Panc1 (cell line): ENCODE measurements around the gene ZFHX2. TPM values are rescaled to one million over a fixed set of nuclear protein-coding genes. Genes with fewer than 3 reads are reported as not detected.
A peak's percentile ranks its signal among the peaks of the same experiment; 100 is the strongest.

Experiments used
- ATAC-seq: fragments of 200-7000 bp; cut with Tn5 transposase; 2 replicates; pipeline ENCODE4 v1.9.1; 2020; ENCODE audit warnings: mild to moderate bottlenecking, moderate library complexity
- BruUV-seq: library from RNA; stranded (reverse); fragments of 400-500 nt; replicated peaks from 2 replicates; lab custom pipeline; 2021; lab: Mats Ljungman, UMichigan
- CTCF ChIA-PET: fragments of 300-600 bp; sonication (Branson Sonifier 250); formaldehyde crosslinking; loops from one replicate; lab custom pipeline; 2022; ENCODE audit warnings: antibody characterized with exemption; lab: Charles Lee
- POLR2A ChIA-PET: fragments of 300-600 bp; sonication (Branson Sonifier 250); formaldehyde crosslinking; loops from one replicate; lab custom pipeline; 2022; ENCODE audit warnings: antibody characterized with exemption; lab: Charles Lee
- DNase-seq: peaks from one replicate; pipeline ENCODE4 v3.0.0-alpha.2; 2010; ENCODE audit warnings: low read depth, low spot score
- H3K27ac ChIP-seq: 2 replicates; pipeline ENCODE4 v1.5.1; 2011; ENCODE audit warnings: mild to moderate bottlenecking, low read length, inconsistent platforms
- H3K27me3 ChIP-seq: fragments of 200-500 bp; sonication (Bioruptor generic); 2 replicates; pipeline ENCODE4 v1.6.0; 2014; ENCODE audit warnings: low read length, inconsistent platforms; ENCODE audit not compliant: control insufficient read depth, insufficient read depth
- H3K36me3 ChIP-seq: fragments of 200-500 bp; sonication (Bioruptor generic); 2 replicates; pipeline ENCODE4 v1.5.1; 2014; ENCODE audit warnings: inconsistent platforms, mild to moderate bottlenecking, low read length, moderate library complexity; ENCODE audit not compliant: control insufficient read depth, insufficient read depth
- H3K4me1 ChIP-seq: 2 replicates; pipeline ENCODE4 v1.5.1; 2011; ENCODE audit warnings: inconsistent platforms, mild to moderate bottlenecking, low read length, moderate library complexity; ENCODE audit not compliant: control insufficient read depth, insufficient read depth
- H3K4me3 ChIP-seq, 2 experiments: 2 replicates each; pipeline ENCODE4 v1.5.1; 2011 to 2012; ENCODE audit warnings: low read depth in 2 of 2, low read length in 2 of 2, mild to moderate bottlenecking in 2 of 2, inconsistent platforms in 1 of 2, moderate library complexity in 1 of 2
- H3K9me3 ChIP-seq: fragments of 200-500 bp; sonication (Bioruptor generic); 2 replicates; pipeline ENCODE4 v1.5.1; 2014; ENCODE audit warnings: low read depth, mild to moderate bottlenecking, inconsistent platforms, low read length, moderate library complexity; ENCODE audit not compliant: control insufficient read depth, insufficient read depth
- POLR2AphosphoS5 ChIP-seq: IDR thresholded peaks from 2 replicates; pipeline ENCODE4 v1.6.1; 2012; ENCODE audit warnings: mild to moderate bottlenecking, low read depth, low read length, moderate library complexity
- REST ChIP-seq, 2 experiments: IDR thresholded peaks; 2 replicates each; pipeline ENCODE4 v1.6.1; 2011 to 2012; ENCODE audit warnings: low read depth in 2 of 2, control low read depth in 1 of 2, low read length in 1 of 2, mild to moderate bottlenecking in 1 of 2, moderate library complexity in 1 of 2; ENCODE audit not compliant: insufficient read depth in 1 of 2
- SIN3A ChIP-seq: IDR thresholded peaks from 2 replicates; pipeline ENCODE4 v1.6.1; 2012; ENCODE audit warnings: low read depth, mild to moderate bottlenecking, low read length, moderate library complexity, borderline replicate concordance; ENCODE audit not compliant: insufficient read depth
- TCF7L2 ChIP-seq: IDR thresholded peaks from 2 replicates; pipeline ENCODE4 v1.6.1; 2011; ENCODE audit warnings: mild to moderate bottlenecking, low read depth, low read length, inconsistent platforms
- in situ Hi-C: cut with HindIII; loops from 2 replicates; pipeline ENCODE4 v1.10.0; 2016; ENCODE audit warnings: low sequenced_read_pairs, low pct_unique_long_range_greater_than_20kb
- intact Hi-C: fragments of 100-400 bp; cut with micrococcal nuclease; formaldehyde crosslinking; loops from one replicate; pipeline ENCODE4 v1.10.0; 2022; ENCODE audit not compliant: unreplicated experiment
- total RNA-seq: library from RNA; stranded (reverse); gene quantifications from one replicate; pipeline ENCODE4 v1.2.1, GENCODE V29; 2021; ENCODE audit not compliant: unreplicated experiment
- TF ChIP-seq, protein P1 (sequence below): fragments of 450-650 bp; IDR thresholded peaks from 2 replicates; pipeline ENCODE4 v1.5.1; 2017; ENCODE audit warnings: mild to moderate bottlenecking

The ZFHX2 gene
- total RNA-seq, 1 experiment from 2014 or later, result 2.4 TPM

DNA sequence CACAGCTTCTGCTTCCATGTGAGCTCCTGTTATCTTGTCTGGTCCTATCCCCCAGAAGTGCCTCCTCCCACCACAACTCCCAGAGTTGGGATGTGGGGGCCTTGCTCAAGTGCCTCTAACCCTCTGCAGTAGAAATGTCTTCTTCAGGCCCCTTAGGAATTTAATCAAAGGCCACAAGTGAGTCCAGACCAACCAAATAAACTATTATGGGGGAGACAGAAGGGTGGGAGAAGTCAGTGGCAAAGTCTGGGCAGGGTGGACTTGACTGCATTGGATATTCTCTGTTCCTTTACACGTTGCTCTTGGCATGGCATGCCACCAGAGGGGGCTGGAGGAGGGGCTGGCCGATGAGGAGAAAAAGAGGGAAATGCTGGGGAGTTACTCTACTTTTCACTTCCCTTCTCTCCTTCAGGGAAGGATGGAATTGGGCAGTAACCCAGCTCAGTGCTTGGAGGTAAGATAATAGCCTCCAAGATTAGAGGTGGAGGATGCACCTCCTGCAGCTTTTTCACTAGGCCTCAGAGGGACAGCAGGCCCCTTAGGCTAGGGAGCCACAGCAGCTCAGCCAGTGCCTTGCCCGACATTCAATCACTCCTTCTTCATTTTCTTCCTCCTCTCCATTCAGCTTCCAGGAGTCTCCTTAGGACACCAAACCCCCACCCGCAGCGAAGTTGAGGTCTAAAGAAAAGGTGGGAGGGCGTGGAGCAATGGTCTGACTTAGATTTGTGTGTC lies 17.2 kb upstream of the ZFHX2 start:
- POLR2A ChIA-PET, result no interaction called here
- BruUV-seq, result no TSS peak
- intact Hi-C loops, result no loop called here
- Histone ChIP-seq H3K9me3 (no peaks in the 10 kb centered on the region), H3K27me3 (no peaks in the 10 kb centered on the region), H3K4me3 (no peak overlapping the region), H3K4me1 (peaks cover 10% of the 10 kb centered on the region), H3K27ac (no peak overlapping the region; the same call in 1 of the 2 replicates), H3K36me3 (no peaks in the 10 kb centered on the region)
- ATAC-seq, result no peak
- in situ Hi-C loops, result no loop called here
- CTCF ChIA-PET, result no interaction called here
- DNase-seq, result no peak
- TF ChIP-seq, protein P1, sequence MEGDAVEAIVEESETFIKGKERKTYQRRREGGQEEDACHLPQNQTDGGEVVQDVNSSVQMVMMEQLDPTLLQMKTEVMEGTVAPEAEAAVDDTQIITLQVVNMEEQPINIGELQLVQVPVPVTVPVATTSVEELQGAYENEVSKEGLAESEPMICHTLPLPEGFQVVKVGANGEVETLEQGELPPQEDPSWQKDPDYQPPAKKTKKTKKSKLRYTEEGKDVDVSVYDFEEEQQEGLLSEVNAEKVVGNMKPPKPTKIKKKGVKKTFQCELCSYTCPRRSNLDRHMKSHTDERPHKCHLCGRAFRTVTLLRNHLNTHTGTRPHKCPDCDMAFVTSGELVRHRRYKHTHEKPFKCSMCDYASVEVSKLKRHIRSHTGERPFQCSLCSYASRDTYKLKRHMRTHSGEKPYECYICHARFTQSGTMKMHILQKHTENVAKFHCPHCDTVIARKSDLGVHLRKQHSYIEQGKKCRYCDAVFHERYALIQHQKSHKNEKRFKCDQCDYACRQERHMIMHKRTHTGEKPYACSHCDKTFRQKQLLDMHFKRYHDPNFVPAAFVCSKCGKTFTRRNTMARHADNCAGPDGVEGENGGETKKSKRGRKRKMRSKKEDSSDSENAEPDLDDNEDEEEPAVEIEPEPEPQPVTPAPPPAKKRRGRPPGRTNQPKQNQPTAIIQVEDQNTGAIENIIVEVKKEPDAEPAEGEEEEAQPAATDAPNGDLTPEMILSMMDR, result peak; percentile 62; the same call in 1 of the 2 replicates
- no peak for TF ChIP-seq REST (IDR thresholded peaks at IDR 0.05; ENCODE audit: insufficient read depth in 1 of 2, low read depth in 2 of 2, low read length in 1 of 2)

DNA sequence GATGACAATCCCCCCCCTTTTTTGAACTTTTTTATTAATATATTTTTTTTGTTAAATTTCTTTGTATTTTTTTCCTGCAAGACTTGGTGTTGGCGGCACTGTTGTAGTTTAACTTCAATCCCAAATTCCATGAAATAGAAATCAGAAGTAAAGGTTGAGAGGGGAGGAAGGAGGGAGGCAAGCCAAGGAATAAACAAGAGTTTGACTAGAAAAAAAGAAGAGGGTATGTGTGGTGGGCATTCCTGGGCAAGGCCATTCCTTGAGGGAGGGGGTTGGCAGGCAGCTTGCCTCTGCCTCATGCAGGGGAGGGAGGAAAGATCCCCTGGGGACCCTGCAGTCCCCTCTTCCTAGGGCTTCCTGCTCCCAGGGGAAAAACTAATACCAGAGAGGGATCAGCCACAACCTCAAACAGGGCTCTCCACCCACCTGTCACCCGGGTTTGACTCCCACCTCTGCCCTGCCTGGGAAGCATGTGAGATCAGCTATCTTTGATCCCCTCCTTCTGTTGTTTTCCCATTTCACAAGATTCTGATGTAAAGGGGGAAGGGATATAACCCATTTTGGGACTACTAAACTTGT lies 16.5 kb upstream of the ZFHX2 start:
- no peaks in the 10 kb centered on the region for H3K27me3 ChIP-seq
- H3K27ac ChIP-seq, result peak overlapping the region; percentile 81
- H3K4me1 ChIP-seq, result peaks cover 10% of the 10 kb centered on the region
- no peak for ATAC-seq
- H3K36me3 ChIP-seq, result no peaks in the 10 kb centered on the region
- CTCF ChIA-PET, result no interaction called here
- no TSS peak for BruUV-seq
- in situ Hi-C loops, result no loop called here
- intact Hi-C loops, result no loop called here
- TF ChIP-seq REST (IDR thresholded peaks at IDR 0.05; ENCODE audit: insufficient read depth in 1 of 2, low read depth in 2 of 2, low read length in 1 of 2) (no peak), SIN3A (no peak), TCF7L2 (no peak), POLR2AphosphoS5 (no peak)
- TF ChIP-seq, protein P1, result no peak
- POLR2A ChIA-PET, result no interaction called here
- H3K9me3 ChIP-seq, result no peaks in the 10 kb centered on the region
- DNase-seq, result no peak
- peak overlapping the region; percentile 64 to 73 for H3K4me3 ChIP-seq
